ENCODE measurements around the gene TRIOBP. TPM values are rescaled to one million over a fixed set of nuclear protein-coding genes. Genes with fewer than 3 reads are reported as not detected.

The TRIOBP gene
- total RNA-seq, 1 experiment from 2014 or later: 38.4 TPM

- Mint-ChIP-seq H3K27me3 (ENCODE audit: insufficient read depth, unreplicated experiment) (no peaks in the 10 kb centered on the region), H3K27ac (ENCODE audit: unreplicated experiment) (peak within 1 kb of the TSS; percentile 95), H3K4me3 (ENCODE audit: unreplicated experiment) (peak within 1 kb of the TSS; percentile 99), H3K4me1 (ENCODE audit: low read depth, unreplicated experiment) (no peaks in the 10 kb centered on the region), H3K9me3 (ENCODE audit: unreplicated experiment) (no peaks in the 10 kb centered on the region), H3K36me3 (ENCODE audit: insufficient read depth, unreplicated experiment) (peaks cover 22% of the 10 kb centered on the region)
- BruUV-seq (replicated peaks): TSS peak; percentile 83
- ChIA-PET POLR2A (interaction anchor here (0.5 to 1.5 kb wide), 6 partner anchors 12 to 79 kb away, joined by 3 to 8 read pairs (median 6); partner anchors contain the start of gene PDXP), CTCF (interaction anchor here (0.5 to 1.4 kb wide), 8 partner anchors 9 to 273 kb away, joined by 3 to 9 read pairs (median 4); partner anchors contain the start of genes GGA1, PDXP and TRIOBP)
- Histone ChIP-seq H3K36me3 (ENCODE audit: control insufficient read depth, insufficient read depth, low read length) (peaks cover 4% of the 10 kb centered on the region; the same call in 1 of the 2 replicates), H3K4me1 (peaks cover 16% of the 10 kb centered on the region; the same call in 1 of the 2 replicates), H3K27me3 (replicated peaks; ENCODE audit: control insufficient read depth, insufficient read depth, low read length) (no peaks in the 10 kb centered on the region; the same call in 1 of the 2 replicates), H3K9me3 (no peaks in the 10 kb centered on the region), H3K4me3 (ENCODE audit: low read depth, low read length) (peak within 1 kb of the TSS; percentile 97)
- DNase-seq: peak; percentile 85
- intact Hi-C loops (cut with micrococcal nuclease; ENCODE audit: unreplicated experiment): loop anchor here (1.0 to 10.0 kb wide), 2 partner anchors 10 to 81 kb away; partner anchors contain the start of gene GGA1
- no peak for TF ChIP-seq CTCF (IDR thresholded peaks at IDR 0.05; ENCODE audit: insufficient read depth in 1 of 2, low read depth in 1 of 2, low read length in 1 of 2, severe bottlenecking in 1 of 2, unreplicated experiment in 1 of 2)
Observed at GRCh38 chr22:37686002-37686982, 10.6 kb upstream of the TRIOBP start, which contains the start of gene NOL12. NOL12 (plus strand) TSS chr22:37686343; CDS start chr22:37686393, 50 bp downstream.

GRCh38 chr22:37690407-37690806 lies 6.4 kb upstream of the TRIOBP start:
- Histone ChIP-seq H3K4me3 (ENCODE audit: low read depth, low read length) (no peak overlapping the region), H3K36me3 (ENCODE audit: control insufficient read depth, insufficient read depth, low read length) (peaks cover 4% of the 10 kb centered on the region; the same call in 1 of the 2 replicates), H3K4me1 (peaks cover 6% of the 10 kb centered on the region; the same call in 1 of the 2 replicates), H3K27me3 (replicated peaks; ENCODE audit: control insufficient read depth, insufficient read depth, low read length) (no peaks in the 10 kb centered on the region; the same call in 1 of the 2 replicates), H3K9me3 (no peaks in the 10 kb centered on the region)
- intact Hi-C loops (cut with micrococcal nuclease; ENCODE audit: unreplicated experiment): no loop called here
- H3K4me3 Mint-ChIP-seq (ENCODE audit: unreplicated experiment): no peak overlapping the region
- CTCF ChIA-PET: no interaction called here
- peaks cover 27% of the 10 kb centered on the region for H3K36me3 Mint-ChIP-seq (ENCODE audit: insufficient read depth, unreplicated experiment)
- BruUV-seq (replicated peaks): no TSS peak
- H3K9me3 Mint-ChIP-seq (ENCODE audit: unreplicated experiment): no peaks in the 10 kb centered on the region
- no peak for TF ChIP-seq CTCF (IDR thresholded peaks at IDR 0.05; ENCODE audit: insufficient read depth in 1 of 2, low read depth in 1 of 2, low read length in 1 of 2, severe bottlenecking in 1 of 2, unreplicated experiment in 1 of 2)
- H3K27ac Mint-ChIP-seq (ENCODE audit: unreplicated experiment): no peak overlapping the region
- POLR2A ChIA-PET: no interaction called here
- no peak for DNase-seq
- no peaks in the 10 kb centered on the region for H3K4me1 Mint-ChIP-seq (ENCODE audit: low read depth, unreplicated experiment)
- H3K27me3 Mint-ChIP-seq (ENCODE audit: insufficient read depth, unreplicated experiment): no peaks in the 10 kb centered on the region

GRCh38 chr22:37690901-37691504 lies 5.8 kb upstream of the TRIOBP start:
- intact Hi-C loops (cut with micrococcal nuclease; ENCODE audit: unreplicated experiment): no loop called here
- BruUV-seq (replicated peaks): no TSS peak
- Mint-ChIP-seq H3K9me3 (ENCODE audit: unreplicated experiment) (no peaks in the 10 kb centered on the region), H3K36me3 (ENCODE audit: insufficient read depth, unreplicated experiment) (peaks cover 24% of the 10 kb centered on the region), H3K4me1 (ENCODE audit: low read depth, unreplicated experiment) (peaks cover 3% of the 10 kb centered on the region), H3K27ac (ENCODE audit: unreplicated experiment) (no peak overlapping the region), H3K4me3 (ENCODE audit: unreplicated experiment) (no peak overlapping the region), H3K27me3 (ENCODE audit: insufficient read depth, unreplicated experiment) (no peaks in the 10 kb centered on the region)
- ChIA-PET CTCF (no interaction called here), POLR2A (no interaction called here)
- no peak for DNase-seq
- Histone ChIP-seq H3K4me1 (no peaks in the 10 kb centered on the region), H3K4me3 (ENCODE audit: low read depth, low read length) (no peak overlapping the region), H3K27me3 (replicated peaks; ENCODE audit: control insufficient read depth, insufficient read depth, low read length) (no peaks in the 10 kb centered on the region; the same call in 1 of the 2 replicates), H3K9me3 (no peaks in the 10 kb centered on the region), H3K36me3 (ENCODE audit: control insufficient read depth, insufficient read depth, low read length) (peaks cover 4% of the 10 kb centered on the region; the same call in 1 of the 2 replicates)
- TF ChIP-seq CTCF (IDR thresholded peaks at IDR 0.05; ENCODE audit: insufficient read depth in 1 of 2, low read depth in 1 of 2, low read length in 1 of 2, severe bottlenecking in 1 of 2, unreplicated experiment in 1 of 2): no peak

Data from Caco-2 (cell line).